ENCODE results near the gene DMD.
"Not testable (repeated sequence)": the region's sequence is repeated elsewhere in the genome, so short reads cannot be mapped to it uniquely, and the experiment has no call there.

Gene DMD

GRCh38 chrX:31497086-31497485 lies 1714.3 kb downstream of the DMD start:
- DNase-seq: no peak

- no peak for DNase-seq
Observed at GRCh38 chrX:31487951-31488350, 1723.4 kb downstream of the DMD start.

GRCh38 chrX:31483336-31483735 lies 1728.0 kb downstream of the DMD start:
- DNase-seq: no peak

- DNase-seq: no peak
Observed at GRCh38 chrX:31480696-31481095, 1730.7 kb downstream of the DMD start.

- DNase-seq: no peak
Observed at GRCh38 chrX:31471229-31471628, 1740.1 kb downstream of the DMD start.

GRCh38 chrX:31470753-31471152 lies 1740.6 kb downstream of the DMD start:
- DNase-seq: not testable (repeated sequence)

GRCh38 chrX:31464306-31464915 lies 1746.9 kb downstream of the DMD start:
- DNase-seq: no peak

GRCh38 chrX:31461266-31461665 lies 1750.1 kb downstream of the DMD start:
- no peak for DNase-seq

GRCh38 chrX:31459361-31459760 lies 1752.0 kb downstream of the DMD start:
- no peak for DNase-seq

- DNase-seq: no peak
Observed at GRCh38 chrX:31449965-31450364, 1761.4 kb downstream of the DMD start.

GRCh38 chrX:31449081-31449480 lies 1762.3 kb downstream of the DMD start:
- DNase-seq: no peak

- no peak for DNase-seq
Observed at GRCh38 chrX:31445542-31445941, 1765.8 kb downstream of the DMD start.

GRCh38 chrX:31443654-31444053 lies 1767.7 kb downstream of the DMD start:
- no peak for DNase-seq

GRCh38 chrX:31440546-31440945 lies 1770.8 kb downstream of the DMD start:
- DNase-seq: no peak

- DNase-seq: no peak
Observed at GRCh38 chrX:31436424-31436823, 1774.9 kb downstream of the DMD start.

GRCh38 chrX:31435592-31435991 lies 1775.8 kb downstream of the DMD start:
- peak; percentile 93 for DNase-seq

- DNase-seq: no peak
Observed at GRCh38 chrX:31433856-31434255, 1777.5 kb downstream of the DMD start.

GRCh38 chrX:31429915-31430314 lies 1781.4 kb downstream of the DMD start:
- no peak for DNase-seq

- no peak for DNase-seq
Observed at GRCh38 chrX:31423609-31424189, 1787.7 kb downstream of the DMD start.

- no peak for DNase-seq
Observed at GRCh38 chrX:31421441-31421840, 1789.9 kb downstream of the DMD start.

- DNase-seq: peak; percentile 78
Observed at GRCh38 chrX:31420711-31421151, 1790.6 kb downstream of the DMD start.

GRCh38 chrX:31420302-31420701 lies 1791.0 kb downstream of the DMD start:
- no peak for DNase-seq

- DNase-seq: no peak
Observed at GRCh38 chrX:31397119-31397518, 1814.2 kb downstream of the DMD start.

GRCh38 chrX:31392513-31392912 lies 1818.8 kb downstream of the DMD start:
- no peak for DNase-seq

- DNase-seq: no peak
Observed at GRCh38 chrX:31388946-31389345, 1822.4 kb downstream of the DMD start.
